ENCODE measurements around the gene TNFRSF12A.

TNFRSF12A gene

DNA sequence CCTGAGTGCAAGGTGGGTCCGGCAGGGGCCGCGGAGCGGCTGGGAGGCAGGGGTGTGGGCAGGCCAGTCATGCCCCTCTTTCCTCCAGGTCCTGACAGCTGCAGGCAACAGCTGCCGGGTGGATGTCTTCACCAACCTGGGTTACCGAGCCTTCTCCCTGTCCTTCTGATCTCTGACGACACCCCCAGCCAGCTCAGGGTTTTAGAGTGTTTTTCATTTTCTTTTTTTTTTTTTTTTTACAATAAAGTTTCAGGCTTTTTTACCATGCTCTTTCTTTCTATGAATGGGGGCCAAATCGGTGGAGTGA lies 7.3 kb downstream of the TNFRSF12A start:
- DNase-seq = no peak

DNA sequence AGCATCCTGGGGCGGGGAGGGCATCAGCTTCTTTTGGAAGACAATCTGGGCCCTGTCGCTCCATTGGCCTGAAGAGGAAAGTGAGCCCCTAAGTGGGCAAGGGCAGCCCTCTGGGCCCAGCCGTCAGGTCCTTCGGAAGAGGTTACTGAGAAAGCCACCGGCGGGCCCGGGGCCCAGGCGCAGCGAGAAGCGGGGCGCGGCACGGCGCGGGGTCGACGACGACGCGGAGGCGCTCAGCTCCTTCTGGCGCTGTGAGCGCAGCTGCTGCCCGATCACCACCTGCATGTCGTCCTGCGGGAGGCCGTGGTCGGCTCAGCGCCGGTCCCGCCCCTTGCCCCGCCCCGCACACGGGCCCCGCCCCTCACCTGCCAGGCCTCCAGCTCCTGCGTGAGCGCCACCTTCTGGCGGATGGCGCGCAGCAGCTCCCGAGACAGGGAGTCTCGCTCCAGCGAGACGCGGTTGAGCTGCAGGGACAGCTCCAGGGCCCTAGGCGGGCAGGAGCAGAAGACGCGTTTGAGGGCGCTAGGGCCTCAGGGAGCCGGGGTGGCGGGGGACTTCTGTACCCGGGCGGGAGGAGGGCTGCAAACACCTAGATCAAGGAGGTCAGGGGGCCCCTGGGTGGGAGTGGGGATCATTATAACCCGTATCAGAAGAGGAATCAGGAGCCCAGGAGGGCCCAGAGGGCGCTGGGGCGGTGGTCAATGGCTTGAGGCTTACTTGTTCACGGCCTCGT lies 8.0 kb downstream of the TNFRSF12A start:
- peak; percentile 83 for DNase-seq

GRCh38 chr16:3028716-3029319 lies 8.7 kb downstream of the TNFRSF12A start:
- DNase-seq = no peak

- no peak for DNase-seq
Observed at GRCh38 chr16:3029491-3030221, 9.5 kb downstream of the TNFRSF12A start.

DNA sequence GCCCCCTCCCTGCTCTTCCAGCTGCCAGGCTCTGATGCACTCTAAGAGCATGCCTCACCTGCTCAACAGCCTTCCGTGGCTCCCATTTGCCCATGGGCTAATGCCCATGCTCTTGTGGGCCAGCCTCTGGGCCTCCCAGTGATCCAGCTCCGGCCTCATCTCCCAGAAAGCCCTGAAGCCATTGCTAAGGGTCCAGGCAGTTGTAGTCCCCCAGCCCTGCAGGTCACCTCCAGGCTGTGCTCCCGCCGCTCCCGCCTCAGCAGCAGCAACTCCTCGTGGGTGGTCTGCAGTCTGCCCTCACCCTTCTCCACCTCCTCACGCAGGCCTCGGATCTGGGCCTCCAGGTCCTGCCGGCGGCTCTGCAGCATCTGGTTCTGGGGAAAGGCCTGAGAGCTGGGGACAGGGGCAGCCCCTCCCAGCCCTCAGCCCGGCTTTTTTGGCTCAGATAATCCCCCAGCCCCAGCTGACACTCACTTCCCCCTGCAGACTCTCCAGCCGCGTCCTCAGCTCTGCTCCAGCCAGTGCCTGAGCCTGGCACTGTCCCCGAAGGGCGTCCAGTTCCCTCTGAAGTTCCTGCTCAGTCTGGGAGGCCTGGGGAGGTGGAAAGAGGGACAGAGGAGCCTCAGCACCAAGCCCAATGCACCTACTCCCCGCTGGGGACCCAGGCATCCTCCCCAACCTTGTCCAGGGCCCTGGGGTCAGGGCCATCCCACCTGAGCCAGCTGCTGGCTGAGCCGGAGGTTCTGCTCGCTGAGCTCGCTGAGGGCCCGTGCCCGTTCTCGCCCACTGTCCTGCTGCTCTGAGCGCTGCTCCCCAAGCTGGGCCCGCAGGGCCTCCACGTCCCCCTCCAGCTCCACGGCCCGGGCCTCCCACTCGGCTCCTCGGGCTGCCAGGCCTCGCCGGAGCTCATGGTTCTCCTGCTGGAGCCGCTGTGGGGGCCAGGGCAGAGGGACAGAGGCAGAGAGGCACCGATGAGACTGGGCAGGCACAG lies 10.3 kb downstream of the TNFRSF12A start:
- no peak for DNase-seq

GRCh38 chr16:3032624-3033023 lies 12.5 kb downstream of the TNFRSF12A start:
- DNase-seq = no peak

DNA sequence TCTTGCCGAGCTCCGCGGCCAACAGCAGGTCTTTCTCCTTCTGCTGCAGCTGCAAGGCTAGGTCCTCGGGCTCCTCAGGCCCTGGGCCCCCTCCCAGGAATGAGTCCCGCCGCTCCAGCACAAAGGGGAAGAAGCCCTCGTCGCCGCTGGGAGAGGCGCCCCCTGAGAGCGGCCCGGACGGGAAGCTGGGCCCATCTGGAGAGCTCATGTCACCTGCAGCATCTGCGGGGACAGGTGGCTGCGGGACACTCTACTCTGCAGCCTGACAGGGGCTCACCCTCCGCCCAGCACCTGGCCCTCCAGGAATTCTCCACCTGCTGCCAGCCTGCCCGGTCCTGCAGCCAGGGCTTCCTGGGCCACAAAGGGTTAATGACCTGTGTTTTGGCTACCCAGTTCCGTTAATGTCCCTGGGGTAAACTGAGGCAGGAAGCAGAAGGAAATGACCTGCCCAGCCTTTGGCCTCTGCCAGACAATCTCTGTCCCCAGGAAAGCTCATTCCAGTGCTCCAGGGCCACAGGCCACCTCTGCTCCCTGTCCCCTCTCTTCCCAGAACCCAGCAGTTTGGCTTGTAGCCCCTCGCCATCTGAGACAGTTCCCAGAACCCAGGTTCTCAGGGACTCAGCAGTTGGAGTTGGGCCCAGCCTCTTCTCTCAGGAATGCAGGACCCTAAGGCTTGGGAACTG lies 15.3 kb downstream of the TNFRSF12A start:
- no peak for DNase-seq

- no peak for DNase-seq
Observed at GRCh38 chr16:3035972-3036725, 16.0 kb downstream of the TNFRSF12A start.

GRCh38 chr16:3036726-3037315 lies 16.7 kb downstream of the TNFRSF12A start, which contains the start of gene BICDL2:
Gene BICDL2, minus strand, starts transcription at chr16:3036944. Its CDS starts 1,448 bp downstream, at chr16:3035496.
- no peak for DNase-seq

GRCh38 chr16:3038256-3038655 lies 18.1 kb downstream of the TNFRSF12A start:
- DNase-seq = no peak

GRCh38 chr16:3038896-3039295 lies 18.7 kb downstream of the TNFRSF12A start:
- DNase-seq = no peak

- DNase-seq = no peak
Observed at GRCh38 chr16:3042376-3042775, 22.2 kb downstream of the TNFRSF12A start.

DNA sequence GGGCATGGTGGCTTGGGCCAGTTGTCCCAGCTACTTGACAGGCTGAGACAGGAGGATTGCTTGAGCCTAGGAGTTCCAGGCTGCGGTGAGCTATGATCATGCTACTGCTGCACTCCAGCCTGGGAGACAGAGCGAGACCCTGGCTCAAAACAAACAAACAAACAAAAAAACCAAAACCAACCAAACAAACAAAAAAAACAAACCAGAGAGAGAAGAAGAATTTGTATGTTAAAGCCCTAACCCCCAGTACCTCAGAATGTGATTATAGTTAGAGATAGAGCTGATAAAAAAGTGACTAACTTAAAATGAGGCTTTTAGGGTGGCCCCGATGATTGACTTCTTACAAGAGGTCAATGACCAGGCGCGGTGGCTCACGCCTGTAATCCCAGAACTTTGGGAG lies 24.5 kb downstream of the TNFRSF12A start:
- DNase-seq = no peak

- no peak for DNase-seq
Observed at GRCh38 chr16:3045758-3046640, 25.8 kb downstream of the TNFRSF12A start, which contains the start of gene MMP25. Gene MMP25, plus strand, starts transcription at chr16:3046561. Its CDS starts 357 bp downstream, at chr16:3046918.

DNA sequence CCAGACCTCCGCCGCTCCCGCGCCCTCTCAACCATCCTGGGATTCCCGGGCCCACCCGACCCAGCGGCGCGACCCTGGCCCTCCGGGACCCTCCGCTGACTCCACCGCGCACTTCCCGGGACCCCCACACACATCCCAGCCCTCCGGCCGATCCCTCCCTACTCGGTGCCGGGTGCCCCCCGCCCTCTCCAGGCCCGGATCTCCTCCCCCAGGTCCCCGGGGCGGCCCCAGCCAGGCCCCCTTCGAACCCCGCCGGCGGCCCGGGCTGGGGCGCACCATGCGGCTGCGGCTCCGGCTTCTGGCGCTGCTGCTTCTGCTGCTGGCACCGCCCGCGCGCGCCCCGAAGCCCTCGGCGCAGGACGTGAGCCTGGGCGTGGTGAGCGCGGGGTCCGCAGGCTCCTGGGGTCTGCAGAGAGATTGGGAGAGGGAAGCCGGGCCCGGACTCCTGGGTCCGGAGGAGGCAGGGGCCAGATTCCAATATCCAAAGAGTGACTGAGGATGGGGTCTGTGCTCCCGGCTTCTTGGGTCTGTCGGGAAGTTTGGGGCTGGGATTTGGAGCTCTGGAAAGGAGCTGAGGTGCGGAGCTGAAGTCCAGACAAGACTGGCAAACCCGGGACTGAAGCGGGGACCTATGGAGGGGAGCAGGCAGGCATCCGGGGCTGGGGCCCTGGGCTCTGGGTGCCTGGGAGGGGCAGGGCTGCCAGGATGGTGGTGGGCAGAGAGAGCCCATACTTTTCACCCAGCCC lies 26.6 kb downstream of the TNFRSF12A start:
- DNase-seq = no peak

DNA sequence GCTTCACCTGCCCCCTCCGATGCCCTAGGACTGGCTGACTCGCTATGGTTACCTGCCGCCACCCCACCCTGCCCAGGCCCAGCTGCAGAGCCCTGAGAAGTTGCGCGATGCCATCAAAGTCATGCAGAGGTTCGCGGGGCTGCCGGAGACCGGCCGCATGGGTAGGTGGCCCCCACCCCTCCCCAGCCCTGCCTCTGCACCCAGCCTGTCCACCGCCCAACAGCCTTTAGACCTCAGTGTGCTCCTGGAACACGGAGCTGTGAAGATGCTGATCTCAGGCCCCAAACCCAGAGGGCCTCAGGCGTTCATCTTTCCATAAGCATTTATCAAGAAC lies 27.2 kb downstream of the TNFRSF12A start:
- DNase-seq = no peak

GRCh38 chr16:3049921-3050481 lies 29.8 kb downstream of the TNFRSF12A start:
- no peak for DNase-seq

DNA sequence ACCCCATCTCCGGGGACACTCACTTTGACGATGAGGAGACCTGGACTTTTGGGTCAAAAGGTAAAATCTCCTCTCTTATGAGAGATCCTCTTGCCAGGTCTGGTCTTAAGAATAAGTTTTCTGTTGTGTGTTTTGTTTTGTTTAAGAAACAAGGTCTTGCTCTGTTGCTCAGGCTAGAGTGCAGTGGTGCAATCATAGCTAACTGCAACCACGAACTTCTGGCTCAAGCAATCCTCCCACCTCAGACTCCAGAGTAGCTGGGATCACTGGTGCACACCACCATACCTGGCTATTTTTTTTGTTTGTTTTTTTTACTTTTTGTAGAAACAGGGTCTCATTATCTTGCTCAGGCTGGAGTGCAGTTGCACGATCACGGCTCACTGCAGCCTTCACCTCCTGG lies 30.3 kb downstream of the TNFRSF12A start:
- no peak for DNase-seq

DNA sequence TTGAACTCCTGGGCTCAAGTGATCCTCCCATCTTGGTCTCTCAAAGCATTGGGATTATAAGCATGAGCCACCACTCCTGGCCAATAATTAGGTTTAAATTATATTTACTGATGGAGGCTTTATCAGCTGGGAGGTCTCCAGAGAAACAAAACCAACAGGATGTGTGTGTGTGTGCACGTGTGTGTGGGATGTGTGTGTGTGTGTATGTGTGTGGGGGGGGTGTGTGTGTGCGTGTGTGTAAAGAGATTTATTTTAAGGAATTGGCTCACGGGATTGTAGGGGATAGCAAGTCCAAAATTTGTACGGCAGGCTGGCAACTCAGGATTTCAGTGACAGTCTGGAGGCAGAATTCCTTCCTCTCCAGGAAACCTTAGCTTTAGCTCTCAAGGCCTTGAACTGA lies 30.8 kb downstream of the TNFRSF12A start:
- no peak for DNase-seq
